NCI-H226 (cell line): Measurements from ENCODE around the gene ZXDC.

Experiments used
- DNase-seq: peaks from one replicate; pipeline ENCODE4 v3.0.0-alpha.2; 2015

ZXDC gene, protein sequence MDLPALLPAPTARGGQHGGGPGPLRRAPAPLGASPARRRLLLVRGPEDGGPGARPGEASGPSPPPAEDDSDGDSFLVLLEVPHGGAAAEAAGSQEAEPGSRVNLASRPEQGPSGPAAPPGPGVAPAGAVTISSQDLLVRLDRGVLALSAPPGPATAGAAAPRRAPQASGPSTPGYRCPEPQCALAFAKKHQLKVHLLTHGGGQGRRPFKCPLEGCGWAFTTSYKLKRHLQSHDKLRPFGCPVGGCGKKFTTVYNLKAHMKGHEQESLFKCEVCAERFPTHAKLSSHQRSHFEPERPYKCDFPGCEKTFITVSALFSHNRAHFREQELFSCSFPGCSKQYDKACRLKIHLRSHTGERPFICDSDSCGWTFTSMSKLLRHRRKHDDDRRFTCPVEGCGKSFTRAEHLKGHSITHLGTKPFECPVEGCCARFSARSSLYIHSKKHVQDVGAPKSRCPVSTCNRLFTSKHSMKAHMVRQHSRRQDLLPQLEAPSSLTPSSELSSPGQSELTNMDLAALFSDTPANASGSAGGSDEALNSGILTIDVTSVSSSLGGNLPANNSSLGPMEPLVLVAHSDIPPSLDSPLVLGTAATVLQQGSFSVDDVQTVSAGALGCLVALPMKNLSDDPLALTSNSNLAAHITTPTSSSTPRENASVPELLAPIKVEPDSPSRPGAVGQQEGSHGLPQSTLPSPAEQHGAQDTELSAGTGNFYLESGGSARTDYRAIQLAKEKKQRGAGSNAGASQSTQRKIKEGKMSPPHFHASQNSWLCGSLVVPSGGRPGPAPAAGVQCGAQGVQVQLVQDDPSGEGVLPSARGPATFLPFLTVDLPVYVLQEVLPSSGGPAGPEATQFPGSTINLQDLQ

DNA sequence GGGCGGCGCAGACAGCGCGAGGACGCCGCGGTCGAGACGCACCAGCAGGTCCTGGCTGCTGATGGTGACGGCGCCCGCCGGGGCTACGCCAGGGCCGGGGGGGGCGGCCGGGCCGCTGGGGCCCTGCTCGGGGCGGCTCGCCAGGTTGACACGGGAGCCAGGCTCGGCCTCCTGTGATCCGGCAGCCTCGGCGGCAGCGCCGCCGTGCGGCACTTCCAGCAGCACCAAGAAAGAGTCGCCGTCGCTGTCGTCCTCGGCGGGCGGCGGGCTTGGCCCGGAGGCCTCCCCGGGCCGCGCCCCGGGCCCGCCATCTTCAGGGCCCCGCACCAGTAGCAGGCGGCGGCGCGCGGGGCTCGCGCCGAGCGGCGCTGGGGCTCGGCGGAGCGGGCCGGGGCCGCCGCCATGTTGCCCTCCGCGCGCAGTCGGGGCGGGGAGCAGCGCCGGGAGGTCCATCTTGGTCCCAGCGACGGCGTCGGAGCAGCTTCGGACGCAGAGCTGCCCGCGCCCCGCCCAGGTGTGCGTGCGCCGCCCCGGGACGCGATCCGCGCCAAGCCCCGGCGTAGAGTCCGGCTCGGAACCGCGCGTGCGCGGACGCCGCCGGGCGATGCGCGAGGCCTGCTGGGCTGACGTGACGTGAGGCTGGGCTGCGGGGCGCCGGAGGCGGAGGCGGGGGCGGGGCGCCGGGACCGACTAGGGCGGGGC lies at the start of gene ZXDC:
Gene ZXDC, minus strand, starts transcription at position 479 of the 702 bp plus-strand sequence. Its CDS starts 26 bp downstream, at position 453.
- peak; percentile 90 for DNase-seq

DNA sequence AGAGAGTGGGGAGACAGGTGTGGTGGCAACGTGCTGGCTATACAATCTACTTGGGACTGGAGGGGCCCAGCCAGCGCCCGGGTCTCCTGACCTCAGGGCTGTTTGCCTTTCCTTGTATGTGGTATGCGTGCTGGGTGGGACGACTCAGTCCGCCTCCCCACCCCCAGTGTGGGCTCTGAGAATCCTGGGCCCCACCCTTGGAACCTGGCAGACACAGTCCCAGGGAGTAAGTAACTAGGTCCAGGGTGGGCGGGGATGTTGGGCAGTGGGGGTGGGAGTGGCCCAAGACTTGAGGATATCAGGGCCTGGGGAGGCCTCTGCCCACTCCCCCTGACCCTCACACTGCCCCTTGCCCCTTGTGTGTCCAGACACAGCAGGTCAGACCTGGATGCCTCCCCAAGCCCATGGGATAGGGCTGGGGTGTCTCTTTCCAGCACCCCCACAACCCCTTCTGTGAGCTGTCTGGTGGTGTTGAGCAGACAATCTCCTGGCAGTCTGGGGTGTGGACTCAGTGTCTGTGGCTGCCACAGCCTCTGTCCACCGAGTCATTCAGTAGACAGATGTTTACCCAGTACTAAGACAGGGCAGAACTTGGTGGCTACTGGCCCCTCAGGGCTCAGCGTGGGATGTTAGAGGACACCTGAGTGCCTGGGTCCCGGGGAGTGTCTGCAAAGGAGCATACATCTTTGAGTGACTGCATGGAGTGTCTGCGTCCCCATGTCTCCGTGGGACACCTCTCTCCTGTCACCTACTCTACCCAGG lies 49.6 kb upstream of the ZXDC start:
- no peak for DNase-seq

- peak; percentile 18 for DNase-seq
Measured at GRCh38 chr3:126524429-126524988, 48.8 kb upstream of the ZXDC start.

DNA sequence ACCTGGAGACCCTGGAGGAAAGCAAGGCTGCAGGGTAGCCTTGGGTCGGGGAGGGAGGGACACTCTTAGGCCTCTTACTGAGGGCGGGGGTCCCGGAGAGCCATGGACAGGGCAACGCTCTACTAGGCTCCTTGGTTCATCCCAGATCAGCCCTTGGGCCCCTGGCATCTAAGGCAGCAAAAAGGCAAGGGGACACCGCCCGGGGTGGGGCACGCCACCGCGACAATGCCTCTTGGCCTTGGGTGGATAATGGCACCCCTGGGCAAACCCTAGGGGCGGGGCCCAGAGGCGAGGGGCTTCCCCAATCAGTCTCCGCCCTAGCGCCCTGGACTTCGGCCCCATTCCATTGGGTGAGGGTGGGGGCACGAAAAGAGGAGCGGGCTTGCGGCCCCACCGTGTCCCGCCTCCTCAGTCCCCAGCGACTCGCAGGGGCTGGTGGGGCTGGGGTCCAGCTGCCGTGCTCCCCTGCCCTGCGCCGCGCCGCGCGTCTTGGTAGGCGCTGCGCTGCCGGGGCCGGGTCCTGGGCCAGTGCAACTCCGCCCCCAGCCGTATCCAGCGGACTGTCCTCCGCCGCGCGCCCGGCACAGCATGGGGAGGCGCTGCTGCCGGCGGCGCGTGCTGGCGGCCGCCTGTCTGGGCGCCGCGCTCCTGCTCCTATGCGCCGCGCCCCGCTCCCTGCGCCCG lies 48.2 kb upstream of the ZXDC start, which contains the start of gene CHST13:
Gene CHST13, plus strand, starts transcription at position 411 of the 684 bp plus-strand sequence. Its CDS starts 178 bp downstream, at position 589.
- peak; percentile 50 for DNase-seq

- peak; percentile 34 for DNase-seq
Measured at GRCh38 chr3:126522363-126522788, 46.7 kb upstream of the ZXDC start.

GRCh38 chr3:126521122-126521891 lies 45.6 kb upstream of the ZXDC start:
- no peak for DNase-seq

GRCh38 chr3:126519506-126520455 lies 44.1 kb upstream of the ZXDC start:
- DNase-seq: no peak

DNA sequence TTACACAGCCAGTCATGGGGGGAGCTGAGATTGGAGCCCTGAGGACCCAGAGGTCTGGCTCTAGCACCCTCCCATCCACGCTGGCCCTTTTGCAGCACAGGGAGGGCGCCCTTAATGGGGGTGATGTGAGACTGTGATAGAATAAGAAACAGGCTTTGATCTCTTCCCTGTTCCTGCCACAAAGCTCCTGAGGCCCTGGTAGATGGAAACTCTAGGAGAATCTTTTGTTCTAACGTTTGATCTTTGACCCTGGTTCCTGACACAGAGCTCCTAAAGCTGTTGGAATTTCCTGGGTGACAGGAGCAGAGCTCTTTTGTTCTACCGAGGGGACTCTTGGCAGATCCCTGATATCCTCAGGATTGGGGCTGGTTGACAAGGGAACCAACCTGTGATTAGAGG lies 43.1 kb upstream of the ZXDC start:
- no peak for DNase-seq

- no peak for DNase-seq
Measured at GRCh38 chr3:126517986-126518778, 42.5 kb upstream of the ZXDC start.

DNA sequence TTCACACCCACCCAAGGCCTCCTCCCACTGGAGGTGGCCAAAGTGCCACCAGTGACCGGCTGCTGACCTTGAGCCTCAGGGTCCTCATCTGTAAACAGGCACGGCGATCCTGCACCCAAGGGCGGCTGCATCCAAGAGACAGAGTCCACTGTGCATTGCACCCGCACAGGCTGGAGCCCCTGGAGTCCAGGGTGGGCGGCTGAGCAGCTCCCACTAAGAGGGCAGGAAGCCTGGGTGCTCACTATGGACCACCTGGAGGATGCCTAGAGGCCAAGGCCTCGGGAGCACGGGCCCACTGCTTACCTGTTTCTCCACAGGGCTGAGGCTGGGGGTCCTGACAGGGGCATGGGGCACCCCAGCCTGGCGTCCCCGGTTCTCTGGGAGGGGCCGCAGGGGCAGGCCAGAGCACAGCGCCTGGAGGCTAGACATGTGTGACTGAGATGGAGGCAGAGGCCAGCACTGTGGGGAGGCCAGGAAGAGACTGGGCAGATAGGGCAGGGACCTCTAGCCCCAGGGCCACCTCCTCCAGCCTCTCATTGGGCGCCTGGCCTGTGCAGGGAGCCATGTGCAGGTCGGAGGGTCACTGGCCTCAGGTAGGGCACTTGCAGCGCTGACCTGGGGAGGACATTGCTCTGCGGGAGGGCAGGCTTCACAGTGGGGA lies 41.7 kb upstream of the ZXDC start, which contains the start of gene UROC1:
Gene UROC1, minus strand, starts transcription at position 483 of the 661 bp plus-strand sequence. Its CDS starts 54 bp downstream, at position 429.
- DNase-seq: no peak

GRCh38 chr3:126516936-126517290 lies 41.2 kb upstream of the ZXDC start:
- DNase-seq: no peak

DNA sequence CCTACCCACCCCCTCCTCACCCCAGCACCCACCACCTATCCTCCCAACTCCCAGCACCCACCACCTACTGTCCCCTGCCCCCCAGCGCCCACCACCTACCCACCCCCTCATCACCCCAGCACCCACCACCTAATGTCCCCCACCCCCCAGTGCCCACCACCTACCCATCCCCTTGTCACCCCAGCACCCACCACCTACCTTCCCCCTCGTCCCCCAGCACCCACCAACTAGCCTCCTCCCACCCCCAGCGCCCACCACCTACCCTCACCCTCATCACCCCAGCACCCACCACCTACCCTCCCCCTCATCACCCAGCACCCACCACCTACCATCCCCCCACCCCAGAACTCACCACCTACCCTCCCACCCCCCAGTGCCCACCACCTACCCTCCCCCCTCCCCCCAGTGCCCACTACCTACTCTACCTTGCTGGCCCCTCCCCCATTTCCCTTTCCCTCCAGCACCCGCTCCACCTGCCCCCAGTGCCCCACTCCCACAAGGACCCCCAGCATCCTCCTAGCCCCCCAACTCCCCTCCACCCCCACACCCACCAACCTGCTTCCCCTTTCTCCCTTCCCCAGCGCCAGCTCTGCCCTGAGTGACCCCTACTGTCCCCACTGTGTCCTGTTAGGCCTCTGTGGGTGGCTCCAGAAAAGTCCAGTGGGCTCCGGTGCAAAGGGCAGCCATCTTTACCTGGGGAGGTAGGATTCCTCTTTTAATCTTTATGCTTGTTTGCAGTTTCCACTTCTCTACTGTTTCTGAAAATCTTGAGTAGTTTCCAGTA lies 40.7 kb upstream of the ZXDC start:
- DNase-seq: no peak

GRCh38 chr3:126515066-126515706 lies 39.5 kb upstream of the ZXDC start:
- DNase-seq: no peak

DNA sequence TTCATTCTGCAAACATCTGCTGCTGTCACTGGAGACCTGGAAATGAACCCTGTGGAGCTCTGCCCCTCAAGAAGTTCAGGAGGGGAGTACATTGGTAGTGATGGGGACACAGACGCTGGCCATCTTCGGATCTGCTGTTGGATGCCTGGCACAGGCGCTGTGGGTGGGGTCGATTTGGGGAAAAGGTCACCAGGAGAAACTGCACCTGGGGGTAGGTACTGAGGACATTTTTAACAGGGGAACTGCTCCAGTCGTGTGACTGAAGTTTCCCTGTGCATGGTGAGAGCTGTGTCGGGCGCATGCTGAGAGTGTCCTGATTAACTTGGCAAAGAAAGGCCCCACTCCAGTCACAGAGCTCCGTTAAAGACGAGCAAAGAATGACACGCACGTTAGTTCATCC lies 38.5 kb upstream of the ZXDC start:
- no peak for DNase-seq

DNA sequence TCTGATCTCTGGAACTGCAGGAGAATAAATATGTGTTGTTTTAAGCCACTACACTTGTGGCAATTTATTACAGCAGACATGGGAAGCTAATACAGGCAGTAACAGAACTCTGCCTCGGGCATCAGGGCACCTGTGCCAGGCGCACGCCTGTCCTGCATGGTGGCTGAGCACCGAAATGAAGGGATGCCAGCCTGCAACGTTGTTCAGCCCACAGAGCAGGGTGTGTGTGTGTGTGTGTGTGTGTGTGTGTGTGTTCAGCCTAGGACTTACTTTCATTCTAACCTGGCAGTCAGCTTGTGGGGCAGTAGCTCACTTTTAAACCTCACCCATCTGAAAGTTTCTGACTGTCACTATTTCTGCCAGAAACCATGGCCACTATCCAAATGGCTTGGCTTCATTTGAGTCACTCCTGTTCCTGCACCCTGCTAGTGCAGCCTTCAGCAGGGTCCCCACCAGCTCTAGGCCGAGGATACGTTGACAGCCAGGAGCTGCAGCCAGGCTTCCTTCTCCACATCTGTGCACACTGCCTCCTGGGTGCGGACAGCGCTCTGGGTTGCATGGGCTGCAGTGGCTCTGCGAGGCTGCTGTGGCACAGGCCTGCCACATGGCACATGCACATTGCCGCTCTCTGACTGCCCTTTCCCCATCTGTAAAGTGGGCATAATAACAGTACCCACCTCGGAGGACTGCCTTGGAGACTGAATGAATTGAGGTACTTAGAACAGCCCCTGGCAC lies 37.4 kb upstream of the ZXDC start:
- DNase-seq: no peak

GRCh38 chr3:126512026-126512425 lies 36.3 kb upstream of the ZXDC start:
- no peak for DNase-seq
